Trophoblast cell (in vitro differentiated cells and primary cell): ENCODE results near the gene C10orf53.

ENCODE experiments used
- DNase-seq, 2 donors: peaks; one replicate each; pipeline ENCODE4 v3.0.0-alpha.2; 2016
- H2AFZ ChIP-seq: 2 replicates; pipeline ENCODE4 v1.6.1; 2013; ENCODE audit warnings: low read length, moderate library complexity, mild to moderate bottlenecking; ENCODE audit not compliant: insufficient read depth, poor library complexity
- H2AK5ac ChIP-seq: 2 replicates; pipeline ENCODE4 v1.6.1; 2013; ENCODE audit warnings: mild to moderate bottlenecking, low read length
- H2BK120ac ChIP-seq: 2 replicates; pipeline ENCODE4 v1.6.1; 2013; ENCODE audit warnings: low read length, mild to moderate bottlenecking, moderate library complexity; ENCODE audit not compliant: insufficient read depth, poor library complexity
- H2BK12ac ChIP-seq: 2 replicates; pipeline ENCODE4 v1.6.1; 2013; ENCODE audit warnings: mild to moderate bottlenecking, low read length, moderate library complexity
- H2BK5ac ChIP-seq: 2 replicates; pipeline ENCODE4 v1.6.1; 2013; ENCODE audit warnings: low read length, low read depth, moderate library complexity, mild to moderate bottlenecking; ENCODE audit not compliant: poor library complexity
- H3K14ac ChIP-seq: 2 replicates; pipeline ENCODE4 v1.6.1; 2013; ENCODE audit warnings: mild to moderate bottlenecking, low read length
- H3K18ac ChIP-seq: 2 replicates; pipeline ENCODE4 v1.6.1; 2013; ENCODE audit warnings: mild to moderate bottlenecking, low read length
- H3K23ac ChIP-seq: 2 replicates; pipeline ENCODE4 v1.6.1; 2013; ENCODE audit warnings: low read length
- H3K27ac ChIP-seq: 2 replicates; pipeline ENCODE4 v1.5.1; 2013; ENCODE audit warnings: low read depth, mild to moderate bottlenecking, inconsistent platforms, low read length, moderate library complexity
- H3K27me3 ChIP-seq: 2 replicates; pipeline ENCODE4 v1.6.1; 2013; ENCODE audit warnings: inconsistent platforms, mild to moderate bottlenecking, low read length, moderate library complexity; ENCODE audit not compliant: insufficient read depth
- H3K36me3 ChIP-seq, 2 experiments: 1 replicate in 1 of 2; 2 replicates in 1 of 2; pipeline ENCODE4 v1.6.1; 2013; ENCODE audit warnings: low read length in 2 of 2, mild to moderate bottlenecking in 2 of 2, moderate library complexity in 1 of 2; ENCODE audit not compliant: insufficient read depth in 2 of 2, control insufficient read depth in 1 of 2
- H3K4ac ChIP-seq: 2 replicates; pipeline ENCODE4 v1.6.1; 2013; ENCODE audit warnings: low read depth, mild to moderate bottlenecking, low read length, moderate library complexity
- H3K4me1 ChIP-seq, 2 experiments: 1 replicate in 1 of 2; 2 replicates in 1 of 2; pipeline ENCODE4 v1.6.1; 2013; ENCODE audit warnings: low read length in 2 of 2, mild to moderate bottlenecking in 2 of 2, moderate library complexity in 1 of 2; ENCODE audit not compliant: insufficient read depth in 2 of 2, control insufficient read depth in 1 of 2
- H3K4me2 ChIP-seq: 2 replicates; pipeline ENCODE4 v1.6.1; 2013; ENCODE audit warnings: inconsistent platforms, mild to moderate bottlenecking, low read length, moderate library complexity
- H3K4me3 ChIP-seq: 2 replicates; pipeline ENCODE4 v1.5.1; 2013; ENCODE audit warnings: mild to moderate bottlenecking, low read depth, low read length, inconsistent platforms
- H3K79me1 ChIP-seq: one replicate; pipeline ENCODE4 v1.6.1; 2013; ENCODE audit warnings: low read length
- H3K79me2 ChIP-seq: 2 replicates; pipeline ENCODE4 v1.6.1; 2013; ENCODE audit warnings: low read length, mild to moderate bottlenecking; ENCODE audit not compliant: control insufficient read depth, insufficient read depth, poor library complexity
- H3K9ac ChIP-seq: 2 replicates; pipeline ENCODE4 v1.6.1; 2013; ENCODE audit warnings: mild to moderate bottlenecking, low read length
- H3K9me3 ChIP-seq: 2 replicates; pipeline ENCODE4 v1.6.1; 2013; ENCODE audit warnings: low read depth, mild to moderate bottlenecking, control low read depth, inconsistent platforms, low read length; ENCODE audit not compliant: insufficient read depth
- H4K12ac ChIP-seq: 2 replicates; pipeline ENCODE4 v1.6.1; 2013; ENCODE audit warnings: low read depth, mild to moderate bottlenecking, low read length, moderate library complexity
- H4K8ac ChIP-seq: 2 replicates; pipeline ENCODE4 v1.6.1; 2013; ENCODE audit warnings: low read depth, mild to moderate bottlenecking, low read length, moderate library complexity
- H4K91ac ChIP-seq: one replicate; pipeline ENCODE4 v1.6.1; 2013; ENCODE audit warnings: low read depth, mild to moderate bottlenecking, low read length, moderate library complexity
- WGBS: extraction: QIAGEN DNeasy Blood & Tissue Kit; methylation state at CpG from one replicate; pipeline ENCODE4 v1.1.7; 2013; ENCODE audit warnings: missing lambda C conversion rate; ENCODE audit not compliant: insufficient read length, insufficient coverage; ENCODE audit errors: extremely low coverage; 5-methylcytosine and 5-hydroxymethylcytosine counted together

The C10orf53 gene

GRCh38 chr10:49649294-49649693 is 30.2 kb upstream of the C10orf53 start:
- H3K4me2 ChIP-seq, result no peak overlapping the region
- no peak overlapping the region for H3K23ac ChIP-seq
- H2AFZ ChIP-seq, result no peak overlapping the region
- no peaks in the 10 kb centered on the region for H3K27me3 ChIP-seq
- DNase-seq, result no peak
- H3K4ac ChIP-seq, result no peak overlapping the region
- H4K8ac ChIP-seq, result no peak overlapping the region
- H3K14ac ChIP-seq, result no peak overlapping the region
- no peaks in the 10 kb centered on the region for H3K36me3 ChIP-seq
- no peak overlapping the region for H2BK5ac ChIP-seq
- H2AK5ac ChIP-seq, result no peak overlapping the region
- no peaks in the 10 kb centered on the region for H3K79me1 ChIP-seq
- no peak overlapping the region for H3K27ac ChIP-seq
- no peak overlapping the region for H3K9ac ChIP-seq
- peaks cover 0 to 2% of the 10 kb centered on the region in 2 experiments for H3K4me1 ChIP-seq
- no peak overlapping the region for H4K91ac ChIP-seq
- no peak overlapping the region for H3K4me3 ChIP-seq
- no peak overlapping the region for H3K18ac ChIP-seq
- H2BK120ac ChIP-seq, result no peak overlapping the region
- H2BK12ac ChIP-seq, result no peak overlapping the region
- no peaks in the 10 kb centered on the region for H3K9me3 ChIP-seq
- no peaks in the 10 kb centered on the region for H3K79me2 ChIP-seq
- no CpG with 5 or more reads among the region's 17 CpGs for WGBS
- no peak overlapping the region for H4K12ac ChIP-seq

- Histone ChIP-seq H4K91ac (no peak overlapping the region), H4K8ac (no peak overlapping the region), H2BK120ac (no peak overlapping the region), H2BK5ac (no peak overlapping the region), H3K9ac (no peak overlapping the region), H3K36me3 (no peaks in the 10 kb centered on the region), H3K4ac (no peak overlapping the region), H3K18ac (no peak overlapping the region), H3K79me1 (no peaks in the 10 kb centered on the region), H3K79me2 (no peaks in the 10 kb centered on the region), H3K23ac (no peak overlapping the region), H3K27me3 (no peaks in the 10 kb centered on the region), H2AFZ (no peak overlapping the region), H2AK5ac (no peak overlapping the region), H3K4me1 (peaks cover 0 to 2% of the 10 kb centered on the region in 2 experiments), H3K9me3 (no peaks in the 10 kb centered on the region), H2BK12ac (no peak overlapping the region), H3K14ac (no peak overlapping the region), H3K4me2 (no peak overlapping the region), H4K12ac (no peak overlapping the region), H3K4me3 (no peak overlapping the region), H3K27ac (no peak overlapping the region)
- no peak for DNase-seq
- WGBS, result no CpG with 5 or more reads among the region's 8 CpGs
Measured at GRCh38 chr10:49649936-49650723, 29.3 kb upstream of the C10orf53 start.

GRCh38 chr10:49650724-49651034 is 28.8 kb upstream of the C10orf53 start:
- Histone ChIP-seq H2BK5ac (no peak overlapping the region), H3K79me2 (no peaks in the 10 kb centered on the region), H2AK5ac (no peak overlapping the region), H3K4me2 (no peak overlapping the region), H3K4ac (no peak overlapping the region), H2AFZ (no peak overlapping the region), H3K9ac (no peak overlapping the region), H3K14ac (no peak overlapping the region), H3K23ac (no peak overlapping the region), H3K9me3 (no peaks in the 10 kb centered on the region), H3K18ac (no peak overlapping the region), H4K8ac (no peak overlapping the region), H3K27ac (no peak overlapping the region), H2BK120ac (no peak overlapping the region), H3K36me3 (no peaks in the 10 kb centered on the region), H3K4me1 (peaks cover 0 to 2% of the 10 kb centered on the region in 2 experiments), H3K79me1 (no peaks in the 10 kb centered on the region), H4K91ac (no peak overlapping the region), H2BK12ac (no peak overlapping the region), H4K12ac (no peak overlapping the region), H3K4me3 (no peak overlapping the region), H3K27me3 (no peaks in the 10 kb centered on the region)
- no CpG with 5 or more reads among the region's 1 CpG for WGBS
- DNase-seq, result no peak

GRCh38 chr10:49651039-49651835 is 28.2 kb upstream of the C10orf53 start:
- no peaks in the 10 kb centered on the region for H3K9me3 ChIP-seq
- no peak overlapping the region for H2BK120ac ChIP-seq
- WGBS, result no CpG with 5 or more reads among the region's 15 CpGs
- no peak overlapping the region for H3K27ac ChIP-seq
- no peak overlapping the region for H2BK5ac ChIP-seq
- H4K91ac ChIP-seq, result no peak overlapping the region
- no peak overlapping the region for H3K18ac ChIP-seq
- H4K8ac ChIP-seq, result no peak overlapping the region
- no peak overlapping the region for H3K4me3 ChIP-seq
- no peak overlapping the region for H2AK5ac ChIP-seq
- no peak overlapping the region for H3K4me2 ChIP-seq
- no peak overlapping the region for H3K14ac ChIP-seq
- no peak overlapping the region for H3K23ac ChIP-seq
- no peak for DNase-seq
- H3K9ac ChIP-seq, result no peak overlapping the region
- no peak overlapping the region for H2BK12ac ChIP-seq
- H4K12ac ChIP-seq, result no peak overlapping the region
- no peak overlapping the region for H3K4ac ChIP-seq
- H3K79me1 ChIP-seq, result no peaks in the 10 kb centered on the region
- H3K4me1 ChIP-seq, result peaks cover 0 to 2% of the 10 kb centered on the region in 2 experiments
- H3K36me3 ChIP-seq, result no peaks in the 10 kb centered on the region
- no peak overlapping the region for H2AFZ ChIP-seq
- H3K27me3 ChIP-seq, result no peaks in the 10 kb centered on the region
- H3K79me2 ChIP-seq, result no peaks in the 10 kb centered on the region
